ENCODE data around the gene CCDC85C. TPM values are rescaled to one million over a fixed set of nuclear protein-coding genes. Genes with fewer than 3 reads are reported as not detected.

The CCDC85C gene
- total RNA-seq, 4 donors from 2014 or later, result 0.34 to 1.7 (median 0.80) TPM

DNA sequence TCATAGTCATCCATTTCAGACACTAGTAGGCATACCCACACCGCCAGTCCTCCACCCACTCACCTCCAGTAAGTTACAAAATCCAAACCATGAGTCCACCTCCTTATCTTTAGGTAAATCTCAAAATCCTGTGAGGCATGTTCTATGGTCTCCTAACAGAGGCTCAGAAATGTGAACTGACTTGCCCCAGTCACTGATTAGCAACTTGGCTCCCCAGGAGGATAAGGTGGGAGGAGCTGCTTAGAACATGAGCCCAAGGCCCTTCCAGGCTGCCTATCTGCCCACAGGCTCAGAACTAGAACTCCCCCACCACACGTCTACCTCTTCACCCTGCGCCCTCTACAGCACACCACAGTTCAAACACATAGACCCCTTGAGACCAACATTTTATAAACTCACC, 143.2 kb downstream of the CCDC85C start:
- TF ChIP-seq CTCF (IDR thresholded peaks at IDR 0.05; ENCODE audit: low read depth), result no peak

- no peak for TF ChIP-seq CTCF (IDR thresholded peaks at IDR 0.05; ENCODE audit: low read depth)
Measured at GRCh38 chr14:99459481-99460100, 144.4 kb downstream of the CCDC85C start.

DNA sequence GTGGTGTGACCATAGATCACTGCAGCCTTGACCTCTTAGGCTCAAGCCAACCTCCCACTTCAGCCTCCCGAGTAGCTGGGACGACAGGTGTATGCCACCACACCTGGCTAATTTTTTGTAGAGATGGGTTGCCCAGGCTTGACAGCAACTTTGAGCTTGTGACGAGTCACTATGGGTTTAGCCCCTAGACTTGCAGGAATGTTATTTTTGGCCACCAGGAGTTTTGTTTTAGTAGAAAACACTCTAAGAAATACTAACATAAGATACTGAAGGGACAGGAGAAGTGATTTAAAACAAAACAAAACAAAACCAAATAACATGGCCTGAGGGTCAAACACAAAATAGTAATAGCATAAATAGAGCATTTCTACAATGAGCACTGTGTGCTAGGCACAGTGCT, 149.8 kb downstream of the CCDC85C start:
- TF ChIP-seq CTCF (IDR thresholded peaks at IDR 0.05; ENCODE audit: low read depth), result no peak

DNA sequence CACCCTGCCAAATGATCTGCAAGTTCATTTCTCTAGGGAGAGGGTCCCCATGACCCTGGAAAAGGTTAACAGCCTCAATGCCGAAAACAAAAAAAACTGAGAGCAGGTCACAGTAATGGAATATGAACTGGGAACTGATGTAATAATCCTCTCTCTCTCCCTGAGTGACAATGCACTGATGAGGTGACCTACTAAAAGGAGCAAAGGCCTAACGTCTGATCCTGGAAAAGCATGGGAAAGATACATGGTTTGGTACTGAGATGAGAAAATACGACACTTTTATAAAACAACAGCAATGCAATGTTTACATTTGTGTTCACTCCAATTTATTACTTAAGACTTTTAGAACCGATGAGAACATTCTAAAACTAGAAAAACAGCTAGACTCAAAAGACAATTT, 151.0 kb downstream of the CCDC85C start:
- TF ChIP-seq CTCF (IDR thresholded peaks at IDR 0.05; ENCODE audit: low read depth), result no peak

- no peak for TF ChIP-seq CTCF (IDR thresholded peaks at IDR 0.05; ENCODE audit: low read depth)
Measured at GRCh38 chr14:99451234-99451633, 152.8 kb downstream of the CCDC85C start.

DNA sequence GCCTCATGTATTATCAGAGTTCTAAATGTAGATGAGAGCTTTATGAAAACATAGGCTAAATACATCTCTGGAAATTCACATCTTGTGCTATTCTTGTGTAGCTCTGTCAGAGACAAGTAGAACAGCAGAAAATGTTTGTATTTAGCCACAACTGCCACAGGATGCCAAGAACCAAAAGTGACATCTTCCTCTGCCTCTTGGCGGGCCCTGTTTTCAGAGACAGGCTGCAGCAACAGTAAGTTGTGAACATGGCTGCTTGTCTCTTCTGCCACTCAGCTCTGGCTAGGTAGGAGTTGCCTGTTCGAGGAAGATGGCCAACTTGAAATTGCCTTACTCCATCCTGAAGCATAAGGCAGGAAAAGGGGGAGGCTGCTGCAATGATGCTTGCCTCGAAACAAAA, 153.7 kb downstream of the CCDC85C start:
- no peak for TF ChIP-seq CTCF (IDR thresholded peaks at IDR 0.05; ENCODE audit: low read depth)

Small RNA genes within 50 kb of the gene (small RNA-seq; reads per million reads assigned to genes)
- 0.49 reads per million for gene RF00019

Other genes starting within 250 kb of the CCDC85C start
- gene SETD3, start 123.3 kb downstream of the CCDC85C start, total RNA-seq, result 100 to 1,000 TPM in 1 of 4 donors, 10 to 100 TPM in 3; 76.3 to 110 (median 96.6) TPM
- 10 to 100 TPM; 21.1 to 26.8 (median 25.1) TPM for gene CCNK, start 122.8 kb downstream of the CCDC85C start, total RNA-seq
- 1 to 10 TPM; 1.3 to 4.8 (median 2.2) TPM for gene HHIPL1, start 40.9 kb upstream of the CCDC85C start, total RNA-seq
- gene CYP46A1, start 80.1 kb upstream of the CCDC85C start, total RNA-seq, result 1 to 10 TPM in 2 of 4 donors, under 1 TPM in 2; 0.82 to 2.1 (median 1.1) TPM
- 10 to 100 TPM; 11.0 to 57.5 (median 24.5) TPM for gene EML1, start 189.2 kb upstream of the CCDC85C start, total RNA-seq

All from subcutaneous adipose tissue (tissue), 4 donors.